Ovary (tissue), 3 donors: ENCODE data around the gene CPLANE2.

Experiments
- CTCF ChIP-seq, 3 donors: fragments of 450-650 bp in 2 of 3; fragments of 200-600 bp in 1 of 3; IDR thresholded peaks; one replicate each; pipeline versions ENCODE4 v1.5.1 to v1.8.0; 2016 to 2022; ENCODE audit warnings: antibody characterized with exemption in 3 of 3, mild to moderate bottlenecking in 1 of 3
- POLR2A ChIP-seq: fragments of 450-650 bp; IDR thresholded peaks from one replicate; pipeline ENCODE4 v1.6.1; 2017; ENCODE audit warnings: antibody characterized with exemption, mild to moderate bottlenecking, moderate library complexity
- donor health status: DM: no; HTN: no; CAD: no.

GRCh38 chr1:16275591-16275990 lies 38.6 kb upstream of the CPLANE2 start:
- TF ChIP-seq CTCF (IDR thresholded peaks at IDR 0.05) (no peak), POLR2A (no peak)
